NCI-H2196 treated with DMSO at 0.1 percent for 48 hours (cell line): ENCODE data around the gene SUFU.
A peak's percentile ranks its signal among the peaks of the same experiment; 100 is the strongest.
"Not testable (repeated sequence)": the region's sequence is repeated elsewhere in the genome, so short reads cannot be mapped to it uniquely, and the experiment has no call there.

Source experiments
- DNase-seq: peaks from one replicate; lab custom pipeline; 2025; ENCODE audit not compliant: unreplicated experiment; lab: John Stamatoyannopoulos, UW

SUFU gene

GRCh38 chr10:102503264-102504178 is at the start of gene SUFU:
Gene SUFU (plus strand): TSS chr10:102503972. CDS start chr10:102504153, 181 bp downstream.
- DNase-seq = peak; percentile 57

DNA sequence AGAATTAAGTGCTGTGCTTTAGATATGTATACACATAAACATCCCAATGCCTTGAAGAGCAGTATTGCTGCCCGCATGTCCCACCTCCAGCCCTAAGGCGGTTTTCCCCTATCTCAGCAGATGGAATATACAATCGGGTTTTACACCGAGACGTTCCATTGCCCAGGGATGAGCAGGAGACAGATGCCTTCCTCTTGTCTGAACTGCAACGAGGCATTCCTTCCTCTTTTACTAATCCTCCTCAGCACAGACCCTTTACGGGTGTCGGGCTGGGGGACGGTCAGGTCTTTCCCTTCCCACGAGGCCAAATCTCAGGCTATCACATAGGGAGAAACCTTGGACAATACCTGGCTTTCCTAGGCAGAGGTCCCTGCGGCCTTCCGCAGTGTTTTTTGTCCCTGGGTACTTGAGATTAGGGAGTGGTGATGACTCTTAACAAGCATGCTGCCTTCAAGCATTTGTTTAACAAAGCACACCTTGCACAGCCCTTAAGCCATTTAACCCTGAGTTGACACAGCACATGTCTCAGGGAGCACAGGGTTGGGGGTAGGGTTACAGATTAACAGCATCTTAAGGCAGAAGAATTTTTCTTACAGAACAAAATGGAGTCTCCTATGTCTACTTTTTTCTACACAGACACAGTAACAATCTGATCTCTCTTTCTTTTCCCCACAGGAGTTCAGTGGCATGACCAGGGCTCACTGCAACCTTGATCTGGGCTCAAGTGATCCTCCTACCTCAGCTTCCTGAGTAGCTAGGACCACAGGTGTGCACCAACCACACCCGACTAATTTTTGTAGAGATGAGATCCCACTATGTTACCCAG is 48.9 kb upstream of the SUFU start:
- DNase-seq = not testable (repeated sequence)

- no peak for DNase-seq
Observed at GRCh38 chr10:102455893-102456471, 47.8 kb upstream of the SUFU start.

DNA sequence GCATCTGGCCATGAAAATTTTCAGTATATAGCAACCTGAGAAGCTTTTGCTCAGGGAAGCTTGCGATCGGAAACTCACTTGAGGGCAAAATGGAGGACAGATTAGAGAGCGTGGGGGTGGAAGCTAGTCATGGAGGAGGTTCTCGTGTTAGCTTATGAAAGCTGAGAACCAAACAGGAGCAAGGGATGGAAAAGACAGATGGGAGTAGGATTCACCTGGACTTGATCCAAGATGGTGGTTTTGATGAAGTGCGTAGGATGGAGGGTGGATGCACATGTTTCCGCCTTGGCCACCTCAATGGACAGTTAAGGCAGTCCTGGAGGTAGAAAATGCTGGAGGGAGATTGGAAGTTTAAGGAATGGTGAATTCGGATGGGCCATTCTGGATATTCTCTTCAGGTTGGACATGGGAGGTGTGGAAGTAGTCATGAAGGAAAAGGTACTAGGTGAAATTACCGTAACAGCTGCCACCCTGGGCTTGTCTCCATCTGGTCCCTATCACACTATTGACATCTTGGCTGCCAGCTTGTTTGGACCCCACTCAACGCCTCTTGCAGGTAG is 46.1 kb upstream of the SUFU start:
- no peak for DNase-seq

- DNase-seq = no peak
Observed at GRCh38 chr10:102458656-102459055, 45.1 kb upstream of the SUFU start.

- no peak for DNase-seq
Observed at GRCh38 chr10:102460836-102461186, 43.0 kb upstream of the SUFU start.

DNA sequence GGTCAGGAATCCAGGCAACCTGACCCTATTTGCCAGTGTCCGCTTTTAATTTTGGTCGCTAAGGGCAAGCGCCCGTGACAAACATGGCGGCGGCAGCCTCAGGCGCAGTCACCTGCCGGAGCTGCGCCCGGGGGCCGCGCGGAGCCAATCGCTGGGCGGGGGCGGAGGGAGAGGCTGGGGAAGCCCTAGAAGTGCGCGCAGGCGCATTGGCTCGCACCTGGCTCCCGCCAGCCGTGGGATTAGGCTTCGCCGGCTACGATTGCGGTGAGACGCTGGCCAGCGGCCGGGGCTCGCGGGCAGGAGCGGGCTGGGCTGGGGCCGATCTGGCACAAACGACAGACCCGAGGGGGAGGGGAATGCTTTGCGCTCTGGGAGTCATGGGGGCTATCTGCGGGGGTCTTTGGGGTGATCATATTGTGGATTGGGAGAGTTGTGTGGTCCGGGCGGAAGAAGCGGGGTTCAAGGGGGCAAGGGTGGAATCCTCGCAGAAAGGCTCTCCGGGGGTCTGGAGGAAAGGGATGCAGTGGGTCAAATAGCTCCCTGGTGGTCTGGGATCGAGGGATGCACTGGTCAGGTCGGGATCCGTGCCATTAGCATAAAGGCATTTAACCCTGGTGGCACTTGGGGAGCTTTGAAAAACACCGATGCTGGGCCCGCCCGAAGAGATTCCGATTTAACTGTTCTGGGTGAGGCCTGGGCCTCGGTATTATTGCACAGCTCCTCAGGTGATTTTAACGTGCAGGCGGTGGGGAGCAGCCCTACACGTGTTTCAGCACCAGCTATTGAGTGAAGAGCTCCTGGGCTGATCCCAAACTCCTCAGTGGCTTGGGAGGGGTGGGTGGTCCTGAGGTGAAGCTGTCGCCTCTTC is 42.4 kb upstream of the SUFU start:
- DNase-seq = peak; percentile 61

DNA sequence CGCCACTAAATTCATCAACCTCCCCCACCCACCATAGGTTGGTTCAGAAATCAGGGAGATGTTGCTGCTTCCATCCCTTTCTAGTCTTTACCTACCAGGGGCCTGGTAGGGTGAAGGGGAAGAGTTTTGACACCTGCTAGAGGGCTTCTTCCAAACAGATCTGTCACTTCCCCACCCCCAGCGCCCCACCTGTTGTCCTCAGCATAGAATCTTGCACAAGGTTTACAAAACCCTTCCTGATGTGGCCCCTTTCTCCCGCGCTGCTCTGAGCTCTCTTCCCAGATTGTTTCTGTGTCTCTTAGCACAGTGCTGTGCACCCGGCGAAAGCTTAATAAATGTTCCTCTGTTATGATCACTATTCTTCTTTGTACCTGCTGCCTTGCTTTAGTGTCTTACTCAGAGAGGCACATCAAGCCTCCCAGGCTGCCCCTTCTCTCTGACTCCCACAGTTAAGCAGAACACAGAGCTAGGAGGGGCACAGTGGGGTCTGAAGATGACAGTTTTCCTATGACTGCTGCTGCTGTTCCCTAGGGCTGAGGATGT is 41.2 kb upstream of the SUFU start:
- no peak for DNase-seq

DNA sequence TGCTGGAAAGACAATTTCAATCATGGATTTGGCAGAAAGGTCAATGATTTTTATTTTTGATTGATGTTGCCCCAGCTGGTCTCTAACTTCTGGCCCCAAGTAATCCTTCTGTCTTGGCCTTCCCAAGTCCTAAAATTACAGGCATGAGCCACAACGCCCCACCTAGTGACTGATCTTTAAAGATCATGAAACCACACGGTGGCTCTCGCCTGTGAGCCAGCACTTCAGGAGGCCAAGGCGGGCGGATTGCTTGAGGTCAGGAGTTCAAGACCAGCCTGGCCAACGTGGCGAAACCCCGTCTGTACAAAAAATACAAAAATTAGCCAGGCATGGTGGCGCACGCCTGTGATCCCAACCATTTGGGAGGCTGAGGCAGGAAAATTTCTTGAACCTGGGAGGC is 39.8 kb upstream of the SUFU start:
- no peak for DNase-seq

- DNase-seq = no peak
Observed at GRCh38 chr10:102465466-102465865, 38.3 kb upstream of the SUFU start.

DNA sequence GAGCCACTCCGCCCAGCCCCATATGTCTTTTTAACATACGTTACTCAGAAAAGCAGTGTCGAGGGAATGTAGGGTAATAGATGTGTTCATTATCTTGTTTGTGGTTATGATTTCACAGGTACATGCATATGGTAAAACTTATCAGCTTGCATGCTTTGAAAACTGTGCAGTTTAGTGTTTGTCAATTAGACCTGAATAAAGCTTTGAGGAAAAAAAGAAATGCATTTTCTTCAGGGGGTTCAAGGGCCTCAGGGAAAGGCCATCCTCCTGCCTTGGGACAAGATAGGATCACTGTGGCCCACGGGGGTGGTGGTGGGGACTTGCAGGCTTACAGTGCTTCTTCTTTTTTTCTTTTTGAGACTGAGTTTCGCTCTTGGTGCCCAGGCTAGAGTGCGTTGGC is 36.5 kb upstream of the SUFU start:
- DNase-seq = no peak

GRCh38 chr10:102467971-102468438 is 35.8 kb upstream of the SUFU start:
- no peak for DNase-seq

- no peak for DNase-seq
Observed at GRCh38 chr10:102468683-102469082, 35.1 kb upstream of the SUFU start.

GRCh38 chr10:102470579-102471546 is 32.9 kb upstream of the SUFU start:
- no peak for DNase-seq

GRCh38 chr10:102473445-102474331 is 30.1 kb upstream of the SUFU start:
- no peak for DNase-seq

DNA sequence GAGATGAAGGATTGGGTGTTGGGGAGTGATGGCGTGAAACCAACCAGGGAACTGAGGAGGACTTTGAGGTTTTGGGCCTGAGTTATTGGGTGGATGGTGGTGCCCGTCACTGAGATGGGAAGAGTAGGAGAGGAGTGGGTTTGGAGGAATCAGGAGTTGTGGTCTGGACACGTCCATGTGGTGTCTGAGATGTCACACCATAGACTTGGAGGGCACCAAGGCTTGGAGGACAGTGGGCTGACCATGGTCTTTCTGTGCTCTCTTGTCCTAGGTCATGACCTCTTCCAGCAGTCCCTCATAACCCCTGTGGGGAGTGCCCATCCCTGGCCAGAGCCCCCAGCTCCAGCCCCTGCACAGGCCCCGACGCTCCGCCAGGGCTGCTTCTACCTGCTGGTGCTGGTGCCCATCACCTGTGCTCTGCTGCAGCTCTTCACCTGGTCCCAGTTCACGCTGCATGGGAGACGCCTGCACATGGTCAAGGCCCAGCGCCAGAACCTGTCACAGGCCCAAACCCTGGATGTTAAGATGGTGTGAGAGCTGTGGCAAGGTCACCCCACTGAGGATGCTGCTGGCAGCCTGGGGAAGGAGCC is 28.2 kb upstream of the SUFU start:
- no peak for DNase-seq

GRCh38 chr10:102476466-102477141 is 27.2 kb upstream of the SUFU start:
- DNase-seq = no peak
